ENCODE results near the gene STPG3. TPM values are rescaled to one million over a fixed set of nuclear protein-coding genes. Genes with fewer than 3 reads are reported as not detected.

Gene STPG3
- total and polyA plus RNA-seq, 2 of the 13 experiments (the other 11 are each of a cell fraction or from before 2014, with no cell fraction given): not detected

GRCh38 chr9:137254624-137255447, 3.8 kb downstream of the STPG3 start, which contains the start of gene NELFB (continued):
- TF ChIP-seq, protein P1, sequence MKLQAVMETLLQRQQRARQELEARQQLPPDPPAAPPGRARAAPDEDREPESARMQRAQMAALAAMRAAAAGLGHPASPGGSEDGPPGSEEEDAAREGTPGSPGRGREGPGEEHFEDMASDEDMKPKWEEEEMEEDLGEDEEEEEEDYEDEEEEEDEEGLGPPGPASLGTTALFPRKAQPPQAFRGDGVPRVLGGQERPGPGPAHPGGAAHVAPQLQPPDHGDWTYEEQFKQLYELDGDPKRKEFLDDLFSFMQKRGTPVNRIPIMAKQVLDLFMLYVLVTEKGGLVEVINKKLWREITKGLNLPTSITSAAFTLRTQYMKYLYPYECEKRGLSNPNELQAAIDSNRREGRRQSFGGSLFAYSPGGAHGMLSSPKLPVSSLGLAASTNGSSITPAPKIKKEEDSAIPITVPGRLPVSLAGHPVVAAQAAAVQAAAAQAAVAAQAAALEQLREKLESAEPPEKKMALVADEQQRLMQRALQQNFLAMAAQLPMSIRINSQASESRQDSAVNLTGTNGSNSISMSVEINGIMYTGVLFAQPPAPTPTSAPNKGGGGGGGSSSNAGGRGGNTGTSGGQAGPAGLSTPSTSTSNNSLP (IDR thresholded peaks at IDR 0.05; ENCODE audit: low read depth, low read length): no peak
- TF ChIP-seq ZSCAN5A (CRISPR knock-in tag; IDR thresholded peaks at IDR 0.05; ENCODE audit: borderline replicate concordance) (no peak), CCDC6 (CRISPR knock-in tag; IDR thresholded peaks at IDR 0.05) (peak; percentile 69; the same call in 1 of the 2 replicates), ZNF567 (CRISPR knock-in tag; IDR thresholded peaks at IDR 0.05; ENCODE audit: borderline replicate concordance) (no peak), HOXA7 (CRISPR knock-in tag; IDR thresholded peaks at IDR 0.05) (no peak), ZNF576 (CRISPR knock-in tag; IDR thresholded peaks at IDR 0.05) (no peak), SIN3B (IDR thresholded peaks at IDR 0.05; ENCODE audit: low read length) (peak; percentile 78; the same call in 1 of the 2 replicates), TAF15 (IDR thresholded peaks at IDR 0.05; ENCODE audit: low read depth, low read length, poor library complexity, severe bottlenecking) (peak; percentile 34), REXO4 (CRISPR knock-in tag; IDR thresholded peaks at IDR 0.05; ENCODE audit: borderline replicate concordance) (no peak), KDM3A (CRISPR knock-in tag; IDR thresholded peaks at IDR 0.05; ENCODE audit: low read depth) (0 out of 2 replicates have a peak, but pooled peaks have one; percentile 6), HDAC6 (IDR thresholded peaks at IDR 0.05; ENCODE audit: low read depth, low read length) (no peak), GFI1 (CRISPR knock-in tag; IDR thresholded peaks at IDR 0.05; ENCODE audit: borderline replicate concordance) (no peak), TEAD2 (CRISPR knock-in tag; IDR thresholded peaks at IDR 0.05) (no peak), AKAP8 (CRISPR knock-in tag; IDR thresholded peaks at IDR 0.05) (no peak; the same call in 1 of the 2 replicates), ARNTL (CRISPR knock-in tag; IDR thresholded peaks at IDR 0.05) (0 out of 2 replicates have a peak, but pooled peaks have one; percentile 3), TEAD3 (CRISPR knock-in tag; optimal IDR thresholded peaks at IDR 0.05; ENCODE audit: borderline replicate concordance) (no peak)

Measured in HepG2 (cell line).